RKO (cell line): ENCODE measurements around the gene HLTF.
"Not testable (repeated sequence)": the region's sequence is repeated elsewhere in the genome, so short reads cannot be mapped to it uniquely, and the experiment has no call there.

Experiments
- DNase-seq: peaks from one replicate; pipeline ENCODE4 v3.0.0-alpha.2; 2016; ENCODE audit warnings: low spot score

The HLTF gene

DNA sequence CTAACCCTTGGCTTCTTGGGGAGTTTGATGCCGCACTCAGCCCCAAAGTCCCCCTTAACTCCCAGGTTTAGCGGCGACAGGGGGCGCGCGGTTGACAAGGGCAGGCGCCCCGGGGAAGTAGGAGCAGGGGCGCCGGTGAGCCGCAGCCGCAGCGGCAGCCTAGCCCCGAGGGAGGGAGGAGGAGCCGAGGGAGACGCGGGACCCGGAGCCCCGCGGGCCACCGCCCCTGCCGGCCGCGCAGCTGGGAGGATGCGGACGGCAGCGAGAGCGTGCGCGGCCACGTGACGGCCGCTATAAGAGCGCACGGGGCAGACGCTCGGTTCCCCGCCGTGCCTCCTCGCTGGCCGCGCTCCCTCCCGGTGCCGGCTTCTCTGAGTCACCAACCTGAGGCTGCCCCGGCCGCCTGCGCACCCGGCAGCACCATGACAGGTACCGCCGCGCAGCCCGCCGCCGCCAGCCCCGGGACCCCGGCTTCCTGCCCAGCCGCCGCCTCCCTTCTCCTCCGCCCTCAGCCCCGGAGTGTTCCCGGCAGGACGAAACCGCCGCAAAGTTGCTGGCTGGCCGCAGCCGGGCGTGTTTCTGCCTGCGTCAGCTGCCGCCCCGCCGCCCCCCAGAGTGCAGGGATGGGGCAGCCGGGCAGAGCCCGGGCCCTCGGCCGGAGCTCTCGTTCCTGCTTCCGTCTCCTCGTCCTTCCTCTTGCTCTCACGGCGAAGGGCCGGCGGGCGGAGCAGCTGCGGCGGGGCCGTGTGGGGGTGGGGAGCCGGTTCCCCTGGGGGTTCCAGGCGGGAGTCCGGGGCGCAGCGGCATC is 94.9 kb downstream of the HLTF start, which contains the start of gene GYG1:
Gene GYG1 (plus strand): TSS at position 322 of the 808 bp plus-strand sequence. CDS start 101 bp downstream, at position 423.
- DNase-seq, result peak; percentile 87

DNA sequence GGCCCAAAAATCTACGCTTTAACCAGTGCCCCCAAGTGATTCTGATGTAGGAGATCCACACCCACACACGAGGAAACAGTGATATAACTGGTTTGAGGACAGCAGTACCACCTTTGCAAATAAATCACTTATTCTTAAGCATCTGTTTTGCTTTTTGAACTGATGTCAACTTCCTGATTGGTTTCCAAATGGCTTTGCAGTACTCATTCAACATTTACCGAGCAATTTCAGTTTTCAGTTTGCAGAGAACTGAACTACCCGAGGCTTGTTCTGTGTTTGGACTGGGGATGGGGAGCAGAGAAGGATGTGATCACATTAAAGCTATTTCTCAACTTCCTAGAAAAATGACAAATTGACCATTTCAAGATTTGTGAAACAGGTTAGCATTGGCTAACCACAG is 96.1 kb downstream of the HLTF start:
- no peak for DNase-seq

DNA sequence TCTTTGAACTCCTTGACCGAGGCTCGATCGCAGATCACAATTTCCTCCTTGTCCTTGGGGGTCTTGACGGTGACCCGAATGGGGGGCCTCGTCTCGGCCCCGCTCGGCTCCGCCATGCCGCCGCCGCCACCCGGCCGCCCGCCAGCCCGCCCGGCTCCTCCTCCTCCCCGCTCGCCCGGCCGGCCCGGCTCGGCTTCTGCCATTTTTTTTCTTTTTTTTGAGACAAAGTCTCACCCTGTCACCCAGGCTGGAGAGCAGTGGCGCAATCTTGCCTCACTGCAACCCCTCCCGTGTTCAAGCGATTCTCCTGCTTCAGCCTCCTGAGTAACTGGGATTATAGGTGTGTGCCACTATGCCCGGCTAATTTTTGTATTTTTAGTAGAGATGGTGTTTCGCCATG is 98.8 kb downstream of the HLTF start:
- DNase-seq, result not testable (repeated sequence)

DNA sequence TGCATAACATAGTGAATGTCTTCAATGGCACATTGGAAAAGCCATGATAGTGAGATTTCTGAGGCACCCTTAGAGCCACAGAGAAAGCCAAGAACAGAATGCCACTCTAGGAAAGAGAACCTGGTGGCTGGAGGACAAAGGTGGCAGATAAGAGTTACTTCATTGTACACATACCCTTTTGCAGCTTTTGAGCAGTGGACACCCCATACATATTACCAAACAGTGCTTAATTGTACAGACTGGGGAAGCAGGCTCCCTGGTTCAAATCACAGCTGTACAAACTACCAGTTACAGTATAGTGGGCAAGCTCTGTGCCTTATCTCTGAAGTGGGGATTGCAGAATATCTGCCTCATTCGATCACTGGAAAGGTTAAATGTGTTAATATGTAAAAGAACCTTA is 105.1 kb downstream of the HLTF start:
- no peak for DNase-seq
